H1 (cell line): ENCODE data around the gene SLC12A6. TPM values are rescaled to one million over a fixed set of nuclear protein-coding genes. Genes with fewer than 3 reads are reported as not detected.

ENCODE experiments used
- CTCF ChIA-PET: fragments of 300-600 bp; sonication (Branson Sonifier 250); formaldehyde crosslinking; loops from one replicate; lab custom pipeline; 2021; ENCODE audit not compliant: partially characterized antibody; lab: Charles Lee
- POLR2A ChIA-PET: fragments of 300-600 bp; sonication (Branson Sonifier 250); formaldehyde crosslinking; loops from one replicate; lab custom pipeline; 2021; ENCODE audit warnings: inconsistent platforms; ENCODE audit not compliant: partially characterized antibody; lab: Charles Lee
- DNase-seq, 2 experiments: peaks; one replicate each; pipeline versions ENCODE4 v3.0.0 to v3.0.0-alpha.2; 2010 to 2022; ENCODE audit warnings: low spot score in 2 of 2, low read depth in 1 of 2, mixed read lengths in 1 of 2
- FAIRE-seq: peaks from 2 replicates; lab custom pipeline; 2011; peaks lifted over from hg19 to GRCh38; lab: Jason Lieb, UNC
- H2AFZ ChIP-seq: 2 replicates; pipeline ENCODE4 v1.8.1; 2012; ENCODE audit warnings: low read length, inconsistent platforms
- H2AK5ac ChIP-seq: 2 replicates; pipeline ENCODE4 v1.6.1; 2013; ENCODE audit warnings: low read depth, low read length
- H2BK120ac ChIP-seq: replicated peaks from 2 replicates; pipeline ENCODE3; 2013; ENCODE audit warnings: low read depth, low read length, inconsistent platforms
- H2BK12ac ChIP-seq: 2 replicates; pipeline ENCODE4 v1.6.1; 2013; ENCODE audit warnings: low read depth, low read length
- H2BK15ac ChIP-seq: 2 replicates; pipeline ENCODE4 v1.6.1; 2013; ENCODE audit warnings: low read length
- H2BK20ac ChIP-seq: 2 replicates; pipeline ENCODE4 v1.6.1; 2013; ENCODE audit warnings: low read length
- H2BK5ac ChIP-seq: 2 replicates; pipeline ENCODE4 v1.6.1; 2013; ENCODE audit warnings: low read depth, low read length
- H3K14ac ChIP-seq: 2 replicates; pipeline ENCODE4 v1.6.1; 2013; ENCODE audit warnings: inconsistent platforms; ENCODE audit not compliant: insufficient read length
- H3K18ac ChIP-seq: 2 replicates; pipeline ENCODE4 v1.6.1; 2013; ENCODE audit warnings: low read length; ENCODE audit errors: extremely low read depth
- H3K23ac ChIP-seq: 2 replicates; pipeline ENCODE4 v1.6.1; 2013; ENCODE audit warnings: inconsistent platforms; ENCODE audit not compliant: insufficient read length
- H3K23me2 ChIP-seq: 2 replicates; pipeline ENCODE4 v1.6.1; 2013; ENCODE audit warnings: low read depth, low read length
- H3K27ac ChIP-seq: 2 replicates; pipeline ENCODE4 v1.6.1; 2011; ENCODE audit warnings: low read depth, low read length, inconsistent platforms
- H3K27me3 ChIP-seq, 4 experiments: replicated peaks in 1 of 4; 1 replicate in 1 of 4; 2 replicates in 3 of 4; pipeline versions ENCODE4 v1.6.1 to v1.8.1; 2011 to 2013; ENCODE audit warnings: low read length in 3 of 4, mild to moderate bottlenecking in 3 of 4, inconsistent platforms in 2 of 4, mixed read lengths in 2 of 4, moderate library complexity in 1 of 4; ENCODE audit not compliant: control insufficient read depth in 3 of 4, insufficient read depth in 3 of 4; ENCODE audit errors: extremely low read depth in 1 of 4
- H3K36me3 ChIP-seq, 4 experiments: 2 replicates each; pipeline versions ENCODE4 v1.6.1 to v1.8.1; 2011 to 2013; ENCODE audit warnings: mild to moderate bottlenecking in 4 of 4, low read length in 3 of 4, moderate library complexity in 2 of 4, control low read depth in 1 of 4, inconsistent platforms in 1 of 4; ENCODE audit not compliant: insufficient read depth in 4 of 4, control insufficient read depth in 2 of 4
- H3K4ac ChIP-seq: replicated peaks from 2 replicates; pipeline ENCODE3; 2013; ENCODE audit warnings: low read length, low read depth, mixed read lengths, inconsistent platforms; ENCODE audit not compliant: insufficient read length
- H3K4me1 ChIP-seq, 4 experiments: replicated peaks in 1 of 4; 1 replicate in 1 of 4; 2 replicates in 3 of 4; pipeline versions ENCODE4 v1.6.1 to v1.8.1; 2011 to 2013; ENCODE audit warnings: low read length in 3 of 4, inconsistent platforms in 2 of 4, mixed read lengths in 1 of 4; ENCODE audit not compliant: insufficient read depth in 4 of 4, control insufficient read depth in 3 of 4
- H3K4me2 ChIP-seq, 2 experiments: 2 replicates each; pipeline versions ENCODE4 v1.6.1 to v1.8.1; 2011 to 2013; ENCODE audit warnings: low read depth in 2 of 2, low read length in 2 of 2, control low read depth in 1 of 2, inconsistent platforms in 1 of 2, mild to moderate bottlenecking in 1 of 2; ENCODE audit not compliant: insufficient read depth in 1 of 2
- H3K4me3 ChIP-seq, 4 experiments: fragments of 200-600, 300-600 bp in 1 of 4; sonication (generic), shearing (Covaris generic), sonication (Bioruptor Twin) in 1 of 4; 2 replicates each; pipeline versions ENCODE4 v1.5.1 to v1.8.1; 2011 to 2016; ENCODE audit warnings: low read length in 4 of 4, low read depth in 3 of 4, control low read depth in 2 of 4, inconsistent platforms in 2 of 4, mild to moderate bottlenecking in 2 of 4, mixed read lengths in 1 of 4, moderate library complexity in 1 of 4; ENCODE audit not compliant: insufficient read depth in 2 of 4; ENCODE audit errors: extremely low read depth in 1 of 4
- H3K56ac ChIP-seq: replicated peaks from 2 replicates; pipeline ENCODE3; 2013; ENCODE audit warnings: low read depth, mild to moderate bottlenecking, mixed read lengths, low read length, inconsistent platforms; ENCODE audit not compliant: insufficient read length
- H3K79me1 ChIP-seq: 2 replicates; pipeline ENCODE4 v1.6.1; 2013; ENCODE audit warnings: low read depth, low read length, control low read depth
- H3K79me2 ChIP-seq, 2 experiments: 2 replicates each; pipeline versions ENCODE4 v1.6.1 to v1.8.1; 2012 to 2013; ENCODE audit warnings: low read length in 2 of 2, mild to moderate bottlenecking in 2 of 2, inconsistent platforms in 1 of 2; ENCODE audit not compliant: insufficient read depth in 2 of 2, control insufficient read depth in 1 of 2
- H3K9ac ChIP-seq, 4 experiments: replicated peaks in 1 of 4; 1 replicate in 1 of 4; 2 replicates in 3 of 4; pipeline versions ENCODE4 v1.6.1 to v1.8.1; 2011 to 2013; ENCODE audit warnings: low read depth in 3 of 4, low read length in 3 of 4, control low read depth in 2 of 4, mild to moderate bottlenecking in 2 of 4, moderate library complexity in 2 of 4, inconsistent platforms in 1 of 4; ENCODE audit errors: extremely low read depth in 1 of 4
- H3K9me3 ChIP-seq, 2 experiments: 2 replicates each; pipeline versions ENCODE4 v1.6.1 to v1.8.1; 2012 to 2013; ENCODE audit warnings: mild to moderate bottlenecking in 2 of 2, moderate library complexity in 2 of 2, control low read depth in 1 of 2, inconsistent platforms in 1 of 2, low read depth in 1 of 2, low read length in 1 of 2, mixed read lengths in 1 of 2; ENCODE audit not compliant: insufficient read depth in 2 of 2
- H4K20me1 ChIP-seq, 2 experiments: replicated peaks in 1 of 2; 2 replicates each; pipeline versions ENCODE3 to v1.8.1; 2011 to 2013; ENCODE audit warnings: inconsistent platforms in 2 of 2, low read length in 2 of 2, mild to moderate bottlenecking in 1 of 2; ENCODE audit not compliant: insufficient read depth in 2 of 2, control insufficient read depth in 1 of 2
- H4K5ac ChIP-seq: 2 replicates; pipeline ENCODE4 v1.6.1; 2013; ENCODE audit warnings: low read length, low read depth, mixed read lengths, inconsistent platforms; ENCODE audit not compliant: insufficient read length
- H4K8ac ChIP-seq: 2 replicates; pipeline ENCODE4 v1.8.0; 2013; ENCODE audit warnings: mild to moderate bottlenecking, moderate library complexity, low read length, inconsistent platforms; ENCODE audit not compliant: insufficient read depth; ENCODE audit errors: extremely low read depth
- H4K91ac ChIP-seq: replicated peaks from 2 replicates; pipeline ENCODE3; 2013; ENCODE audit warnings: low read length, mixed read lengths, inconsistent platforms; ENCODE audit not compliant: insufficient read length
- POLR2AphosphoS5 ChIP-seq: IDR thresholded peaks from 2 replicates; pipeline ENCODE4 v1.6.1; 2011; ENCODE audit warnings: low read depth, low read length
- TCF12 ChIP-seq: IDR thresholded peaks from 2 replicates; pipeline ENCODE4 v1.6.1; 2011; ENCODE audit warnings: low read depth, mild to moderate bottlenecking, low read length
- WGBS, 2 experiments: shearing (Covaris generic) in 1 of 2; methylation state at CpG; one replicate each; pipeline versions ENCODE4 v1.1.6 to v1.1.7; 2013 to 2015; ENCODE audit warnings: low lambda C conversion rate in 2 of 2, mixed read lengths in 2 of 2, inconsistent platforms in 1 of 2, low coverage in 1 of 2, missing lambda C conversion rate in 1 of 2; ENCODE audit not compliant: insufficient replicate concordance in 2 of 2, insufficient coverage in 1 of 2, insufficient read length in 1 of 2; ENCODE audit errors: extremely low coverage in 1 of 2, missing lambda C conversion rate in 1 of 2; 5-methylcytosine and 5-hydroxymethylcytosine counted together
- polyA plus RNA-seq, 7 experiments: library from polyadenylated mRNA; depleted of rRNA in 3 of 7; stranded (reverse) in 5 of 7; unstranded in 2 of 7; fragments of >200 nt in 5 of 7; fragments of 200-250 nt in 2 of 7; gene quantifications; 1 replicate in 5 of 7; 2 replicates in 1 of 7; 4 replicates in 1 of 7; pipeline versions ENCODE4 v1.2.1 to v1.2.3, GENCODE V29; 2011 to 2013; ENCODE audit warnings: missing spikeins in 2 of 7, mixed read lengths in 2 of 7
- total RNA-seq: library from RNA; stranded (reverse); fragmentation: NEBNext Ultra II Directional; extraction: Animal tissue kit (Norgen Biotek cat#: 25700); gene quantifications from 2 replicates; pipeline ENCODE4 v1.2.1, GENCODE V29; 2021

The SLC12A6 gene
- total and polyA plus RNA-seq, 2 of the 8 experiments (the other 6 are each of a cell fraction or from before 2014, with no cell fraction given): 9.2 to 11.1 TPM

DNA sequence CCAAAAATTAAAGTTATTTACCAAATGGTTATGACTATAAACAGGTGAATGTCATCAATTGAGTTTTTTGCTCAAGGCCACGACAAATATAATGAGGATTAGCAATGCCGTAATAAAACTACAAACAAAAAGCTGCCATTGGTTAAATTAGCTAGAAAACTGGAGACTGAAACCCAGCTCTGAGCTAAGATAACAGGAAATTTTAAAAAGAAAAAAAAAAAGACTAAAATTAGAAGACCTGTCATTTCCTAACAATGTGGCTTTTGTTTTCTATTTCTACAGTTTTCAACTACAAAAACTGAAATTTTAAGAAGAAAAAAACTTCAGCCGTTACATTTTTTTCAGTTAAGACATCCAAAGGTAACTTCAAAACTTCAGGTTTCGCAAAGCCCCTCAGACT, 9.7 kb downstream of the SLC12A6 start:
- Histone ChIP-seq H3K27ac (no peak overlapping the region), H3K14ac (no peak overlapping the region), H2BK15ac (no peak overlapping the region), H2BK120ac (no peak overlapping the region), H4K8ac (no peak overlapping the region), H3K23ac (no peak overlapping the region), H4K20me1 (no peaks in the 10 kb centered on the region), H2BK5ac (no peak overlapping the region), H4K5ac (no peak overlapping the region), H3K4me1 (no peaks in the 10 kb centered on the region), H3K23me2 (no peaks in the 10 kb centered on the region), H3K4ac (no peak overlapping the region), H3K27me3 (no peaks in the 10 kb centered on the region), H2AK5ac (no peak overlapping the region), H3K36me3 (0 out of 8 replicates have a peak, but pooled peaks cover 0 to 5% (median 0%) of the 10 kb centered on the region in 4 experiments), H3K79me1 (no peaks in the 10 kb centered on the region), H3K79me2 (no peaks in the 10 kb centered on the region), H3K9ac (no peak overlapping the region), H2BK12ac (no peak overlapping the region), H2BK20ac (no peak overlapping the region), H3K18ac (no peak overlapping the region), H3K9me3 (peaks cover 7% of the 10 kb centered on the region in 2 experiments; a peak in 1 of 4 replicates), H3K4me3 (no peak overlapping the region), H3K4me2 (no peak overlapping the region), H2AFZ (no peak overlapping the region), H3K56ac (no peak overlapping the region), H4K91ac (no peak overlapping the region)
- CTCF ChIA-PET: interaction anchor here (0.5 to 2.2 kb wide), 9 partner anchors 10 to 259 kb away, joined by 3 to 9 read pairs (median 5); partner anchors contain the start of gene SLC12A6
- TF ChIP-seq TCF12 (no peak), POLR2AphosphoS5 (no peak)
- FAIRE-seq (no peak), DNase-seq (no peak)
- 89% methylated on average over 4 of the region's 4 CpGs; no CpG with 5 or more reads in 1 of the 2 experiments for WGBS, 2 experiments
- POLR2A ChIA-PET: interaction anchor here (0.6 to 3.3 kb wide), 2 partner anchors 10 to 119 kb away, joined by 3 to 11 read pairs; partner anchors contain the start of gene SLC12A6
